ENCODE measurements around the gene CDK8.

CDK8 gene

DNA sequence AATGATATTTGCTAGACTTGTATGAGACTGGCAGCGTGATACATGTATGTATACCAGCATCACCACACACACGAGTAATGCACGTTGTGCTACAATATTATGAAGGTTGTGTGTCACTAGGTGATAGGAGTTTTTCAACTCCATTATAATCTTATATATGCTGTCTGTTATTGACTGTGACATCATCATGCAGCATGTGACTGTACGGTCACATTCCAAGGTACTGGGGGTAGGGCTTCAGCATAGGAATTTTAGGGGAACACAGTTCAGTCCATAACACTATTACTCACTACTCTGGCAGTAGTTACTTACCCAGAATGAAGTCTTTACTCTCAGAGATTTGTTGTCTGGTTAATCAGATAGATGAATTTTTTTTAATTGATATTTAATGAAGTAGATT lies 91.1 kb downstream of the CDK8 start:
- Histone ChIP-seq H3F3A (ENCODE audit: insufficient read depth, low read length) (no peaks in the 10 kb centered on the region), H3K36me3 (ENCODE audit: insufficient read depth, low read length) (no peaks in the 10 kb centered on the region), H3K27ac (ENCODE audit: low read depth, low read length, poor library complexity, severe bottlenecking) (no peak overlapping the region), H2AFZ (ENCODE audit: low read length) (no peak overlapping the region), H3K9me3 (ENCODE audit: low read length) (no peaks in the 10 kb centered on the region), H3K27me3 (ENCODE audit: insufficient read depth, low read length) (no peaks in the 10 kb centered on the region), H3K79me2 (ENCODE audit: insufficient read depth, low read length) (no peaks in the 10 kb centered on the region), H3K9ac (ENCODE audit: low read length) (no peak overlapping the region), H3K4me1 (ENCODE audit: insufficient read depth, low read length, severe bottlenecking) (no peaks in the 10 kb centered on the region), H4K20me1 (ENCODE audit: insufficient read depth, low read length) (no peaks in the 10 kb centered on the region), H3K9me2 (ENCODE audit: low read depth, low read length) (no peaks in the 10 kb centered on the region), H3K4me3 (ENCODE audit: low read depth, low read length, poor library complexity, severe bottlenecking) (no peak overlapping the region), H3K4me2 (ENCODE audit: low read length) (no peak overlapping the region)
- TF ChIP-seq EZH2 (IDR thresholded peaks at IDR 0.05; ENCODE audit: borderline replicate concordance, low read length): no peak
- TF ChIP-seq, protein P1, sequence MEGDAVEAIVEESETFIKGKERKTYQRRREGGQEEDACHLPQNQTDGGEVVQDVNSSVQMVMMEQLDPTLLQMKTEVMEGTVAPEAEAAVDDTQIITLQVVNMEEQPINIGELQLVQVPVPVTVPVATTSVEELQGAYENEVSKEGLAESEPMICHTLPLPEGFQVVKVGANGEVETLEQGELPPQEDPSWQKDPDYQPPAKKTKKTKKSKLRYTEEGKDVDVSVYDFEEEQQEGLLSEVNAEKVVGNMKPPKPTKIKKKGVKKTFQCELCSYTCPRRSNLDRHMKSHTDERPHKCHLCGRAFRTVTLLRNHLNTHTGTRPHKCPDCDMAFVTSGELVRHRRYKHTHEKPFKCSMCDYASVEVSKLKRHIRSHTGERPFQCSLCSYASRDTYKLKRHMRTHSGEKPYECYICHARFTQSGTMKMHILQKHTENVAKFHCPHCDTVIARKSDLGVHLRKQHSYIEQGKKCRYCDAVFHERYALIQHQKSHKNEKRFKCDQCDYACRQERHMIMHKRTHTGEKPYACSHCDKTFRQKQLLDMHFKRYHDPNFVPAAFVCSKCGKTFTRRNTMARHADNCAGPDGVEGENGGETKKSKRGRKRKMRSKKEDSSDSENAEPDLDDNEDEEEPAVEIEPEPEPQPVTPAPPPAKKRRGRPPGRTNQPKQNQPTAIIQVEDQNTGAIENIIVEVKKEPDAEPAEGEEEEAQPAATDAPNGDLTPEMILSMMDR (IDR thresholded peaks at IDR 0.05; ENCODE audit: low read length): no peak

DNA sequence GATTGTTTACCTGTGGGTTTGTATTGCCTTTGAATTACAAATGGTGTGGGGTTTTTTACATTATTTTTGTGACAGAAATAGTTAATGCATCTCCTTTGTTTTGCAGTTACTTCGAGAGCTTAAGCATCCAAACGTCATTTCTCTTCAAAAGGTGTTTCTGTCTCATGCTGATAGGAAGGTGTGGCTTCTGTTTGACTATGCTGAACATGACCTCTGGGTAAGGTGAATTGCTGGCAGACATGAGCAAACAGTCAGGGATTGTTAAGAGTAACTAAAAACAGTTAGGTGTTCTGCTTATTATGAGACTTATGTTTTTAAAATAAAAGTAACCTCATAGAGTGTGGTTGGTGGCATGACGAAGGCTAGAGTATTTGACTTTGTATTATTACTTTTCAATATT lies 95.0 kb downstream of the CDK8 start:
- no peaks in the 10 kb centered on the region for H3K9me2 ChIP-seq (ENCODE audit: low read depth, low read length)
- H3K9me3 ChIP-seq (ENCODE audit: low read length): no peaks in the 10 kb centered on the region
- no peak overlapping the region for H3K4me3 ChIP-seq (ENCODE audit: low read depth, low read length, poor library complexity, severe bottlenecking)
- TF ChIP-seq, protein P1 (IDR thresholded peaks at IDR 0.05; ENCODE audit: low read length): no peak
- TF ChIP-seq EZH2 (IDR thresholded peaks at IDR 0.05; ENCODE audit: borderline replicate concordance, low read length): no peak
- no peak overlapping the region for H2AFZ ChIP-seq (ENCODE audit: low read length)
- H3K4me1 ChIP-seq (ENCODE audit: insufficient read depth, low read length, severe bottlenecking): no peaks in the 10 kb centered on the region
- no peak overlapping the region for H3K4me2 ChIP-seq (ENCODE audit: low read length)
- no peak overlapping the region for H3K27ac ChIP-seq (ENCODE audit: low read depth, low read length, poor library complexity, severe bottlenecking)
- no peaks in the 10 kb centered on the region for H4K20me1 ChIP-seq (ENCODE audit: insufficient read depth, low read length)
- H3K79me2 ChIP-seq (ENCODE audit: insufficient read depth, low read length): no peaks in the 10 kb centered on the region
- no peaks in the 10 kb centered on the region for H3K36me3 ChIP-seq (ENCODE audit: insufficient read depth, low read length)
- H3K27me3 ChIP-seq (ENCODE audit: insufficient read depth, low read length): no peaks in the 10 kb centered on the region
- no peak overlapping the region for H3K9ac ChIP-seq (ENCODE audit: low read length)
- no peaks in the 10 kb centered on the region for H3F3A ChIP-seq (ENCODE audit: insufficient read depth, low read length)

DNA sequence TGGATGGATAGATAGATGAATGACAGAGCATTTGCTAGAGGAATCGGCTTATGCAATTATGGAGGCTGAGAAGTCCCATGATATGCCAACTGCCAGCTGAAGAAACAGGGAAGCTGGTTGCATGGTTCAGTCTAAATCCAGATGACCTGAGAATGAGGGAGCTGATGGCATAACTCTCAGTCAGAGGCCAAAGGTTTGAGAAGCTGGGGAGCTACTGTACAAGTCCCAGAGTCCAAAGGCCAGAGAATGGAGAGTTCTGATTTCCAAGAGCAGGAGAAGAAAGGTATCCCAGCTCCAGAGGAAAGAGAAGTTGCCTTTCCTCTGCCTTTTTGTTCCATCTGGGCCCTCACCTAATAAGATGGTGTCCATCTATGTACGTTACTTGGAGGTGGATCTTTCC lies 108.3 kb downstream of the CDK8 start:
- Histone ChIP-seq H3F3A (ENCODE audit: insufficient read depth, low read length) (no peaks in the 10 kb centered on the region), H3K27me3 (ENCODE audit: insufficient read depth, low read length) (no peaks in the 10 kb centered on the region)
- TF ChIP-seq, protein P1 (IDR thresholded peaks at IDR 0.05; ENCODE audit: low read length): no peak
- no peak for TF ChIP-seq EZH2 (IDR thresholded peaks at IDR 0.05; ENCODE audit: borderline replicate concordance, low read length)

More for the DNA sequence above, 108.3 kb downstream of the CDK8 start:
- H3K27ac ChIP-seq (ENCODE audit: low read depth, low read length, poor library complexity, severe bottlenecking): no peak overlapping the region
- no peaks in the 10 kb centered on the region for H3K9me3 ChIP-seq (ENCODE audit: low read length)
- no peaks in the 10 kb centered on the region for H3K36me3 ChIP-seq (ENCODE audit: insufficient read depth, low read length)
- H3K9me2 ChIP-seq (ENCODE audit: low read depth, low read length): no peaks in the 10 kb centered on the region
- no peaks in the 10 kb centered on the region for H3K4me1 ChIP-seq (ENCODE audit: insufficient read depth, low read length, severe bottlenecking)
- no peaks in the 10 kb centered on the region for H4K20me1 ChIP-seq (ENCODE audit: insufficient read depth, low read length)
- no peak overlapping the region for H2AFZ ChIP-seq (ENCODE audit: low read length)
- no peak overlapping the region for H3K4me2 ChIP-seq (ENCODE audit: low read length)
- no peaks in the 10 kb centered on the region for H3K79me2 ChIP-seq (ENCODE audit: insufficient read depth, low read length)
- no peak overlapping the region for H3K4me3 ChIP-seq (ENCODE audit: low read depth, low read length, poor library complexity, severe bottlenecking)
- H3K9ac ChIP-seq (ENCODE audit: low read length): no peak overlapping the region
